ENCODE data around the gene GRM5.

DNA sequence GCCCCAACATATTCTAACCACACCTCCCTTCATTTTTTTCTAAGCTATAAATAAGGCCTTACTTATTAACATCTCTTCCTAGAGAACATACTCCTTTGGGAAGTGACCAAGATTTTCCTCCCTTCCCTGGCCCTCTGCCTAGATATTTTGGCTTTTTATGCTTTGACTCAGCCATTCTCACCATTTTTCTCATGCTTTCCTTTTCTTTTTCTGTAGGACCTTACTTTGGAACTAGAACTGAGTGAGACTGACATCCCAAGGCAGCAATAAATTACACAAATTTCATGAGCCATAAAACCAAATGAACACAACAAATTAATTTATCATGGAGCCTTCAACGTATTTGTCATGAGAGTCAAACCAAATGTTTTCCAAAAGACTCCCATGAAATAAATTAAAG lies 585.6 kb downstream of the GRM5 start:
- TF ChIP-seq EZH2 (IDR thresholded peaks at IDR 0.05; ENCODE audit: borderline replicate concordance, low read length): no peak
- TF ChIP-seq, protein P1, sequence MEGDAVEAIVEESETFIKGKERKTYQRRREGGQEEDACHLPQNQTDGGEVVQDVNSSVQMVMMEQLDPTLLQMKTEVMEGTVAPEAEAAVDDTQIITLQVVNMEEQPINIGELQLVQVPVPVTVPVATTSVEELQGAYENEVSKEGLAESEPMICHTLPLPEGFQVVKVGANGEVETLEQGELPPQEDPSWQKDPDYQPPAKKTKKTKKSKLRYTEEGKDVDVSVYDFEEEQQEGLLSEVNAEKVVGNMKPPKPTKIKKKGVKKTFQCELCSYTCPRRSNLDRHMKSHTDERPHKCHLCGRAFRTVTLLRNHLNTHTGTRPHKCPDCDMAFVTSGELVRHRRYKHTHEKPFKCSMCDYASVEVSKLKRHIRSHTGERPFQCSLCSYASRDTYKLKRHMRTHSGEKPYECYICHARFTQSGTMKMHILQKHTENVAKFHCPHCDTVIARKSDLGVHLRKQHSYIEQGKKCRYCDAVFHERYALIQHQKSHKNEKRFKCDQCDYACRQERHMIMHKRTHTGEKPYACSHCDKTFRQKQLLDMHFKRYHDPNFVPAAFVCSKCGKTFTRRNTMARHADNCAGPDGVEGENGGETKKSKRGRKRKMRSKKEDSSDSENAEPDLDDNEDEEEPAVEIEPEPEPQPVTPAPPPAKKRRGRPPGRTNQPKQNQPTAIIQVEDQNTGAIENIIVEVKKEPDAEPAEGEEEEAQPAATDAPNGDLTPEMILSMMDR (IDR thresholded peaks at IDR 0.05; ENCODE audit: low read length): no peak
